Amniotic epithelial cell (primary cell): Measurements from ENCODE around the gene KCNJ2.

Experiments used
- DNase-seq: peaks from one replicate; pipeline ENCODE4 v3.0.0-alpha.2; 2010; ENCODE audit warnings: low read depth

The KCNJ2 gene

GRCh38 chr17:70205401-70205800 is 36.1 kb downstream of the KCNJ2 start:
- no peak for DNase-seq

DNA sequence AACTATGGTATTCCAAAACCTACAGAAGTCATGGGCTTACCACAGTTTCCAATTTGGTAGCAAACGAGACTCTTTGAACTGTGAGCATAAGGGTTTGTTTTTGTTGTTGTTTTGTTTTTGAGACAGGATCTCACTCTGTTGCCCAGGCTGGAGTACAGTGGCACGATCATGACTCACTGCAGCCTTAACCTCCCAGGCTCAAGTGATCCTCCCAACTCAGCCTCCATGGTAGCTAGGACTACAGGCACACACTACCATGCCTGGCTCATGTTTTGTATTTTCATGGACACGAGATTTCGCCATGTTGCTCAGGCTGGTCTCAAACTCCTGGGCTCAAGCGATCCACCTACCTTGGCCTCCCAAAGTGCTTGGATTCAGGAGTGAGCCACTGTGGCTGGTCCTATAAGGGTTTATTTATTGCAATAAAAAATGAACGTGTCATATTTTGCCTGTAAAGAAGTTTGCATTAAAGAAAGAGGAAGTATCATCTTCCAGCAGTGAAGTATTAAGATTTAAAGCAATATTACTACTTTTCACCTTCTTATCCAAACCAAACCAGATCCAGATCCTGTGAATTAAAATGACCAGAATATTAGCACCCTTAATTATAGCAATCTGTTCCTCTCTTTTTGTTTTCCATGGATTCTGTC is 37.2 kb downstream of the KCNJ2 start:
- DNase-seq, result no peak

DNA sequence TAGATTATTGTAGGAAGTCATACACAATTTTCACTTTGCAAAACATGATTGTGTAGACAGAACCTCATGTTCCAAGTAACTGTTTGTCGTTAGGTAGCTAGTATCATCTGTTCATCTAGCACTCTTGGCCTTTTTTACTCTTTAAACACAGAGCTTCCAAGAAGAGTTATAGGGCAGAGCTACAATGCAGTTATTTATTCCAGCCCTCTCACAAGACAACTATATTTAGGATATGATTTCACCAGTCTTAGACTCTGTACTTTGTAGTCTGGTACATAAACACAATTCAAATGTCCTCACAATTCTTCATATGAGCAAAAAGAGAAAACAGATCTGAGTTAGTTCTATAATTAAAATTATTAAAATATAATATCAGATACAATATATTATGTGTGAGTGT is 37.9 kb downstream of the KCNJ2 start:
- no peak for DNase-seq

- DNase-seq, result no peak
These were observed 38.9 kb downstream of the KCNJ2 start for GRCh38 chr17:70208080-70208794.

- no peak for DNase-seq
These were observed 39.7 kb downstream of the KCNJ2 start for GRCh38 chr17:70208825-70209555.

DNA sequence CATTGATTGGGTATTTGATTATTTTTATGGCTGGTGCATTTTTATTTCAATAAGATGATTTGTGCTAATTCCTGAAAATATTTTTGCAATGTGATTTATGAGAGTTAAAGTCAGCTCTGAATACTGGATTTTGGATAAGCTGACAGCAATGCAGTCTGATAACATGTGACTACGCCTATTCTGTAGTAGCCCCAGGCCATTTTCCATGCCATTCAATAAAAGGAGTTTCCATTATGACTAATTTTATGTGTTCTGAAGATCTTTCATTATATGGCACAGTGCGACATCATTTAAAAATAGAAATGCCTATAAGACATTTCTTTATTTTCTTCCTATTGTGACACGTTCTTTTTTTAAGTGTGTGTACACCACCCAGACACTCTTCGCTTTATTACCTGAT is 46.3 kb downstream of the KCNJ2 start:
- DNase-seq, result no peak

- no peak for DNase-seq
These were observed 48.2 kb downstream of the KCNJ2 start for GRCh38 chr17:70217571-70217970.

- no peak for DNase-seq
These were observed 55.9 kb downstream of the KCNJ2 start for GRCh38 chr17:70225276-70225675.
